ENCODE data around the gene CERS6. TPM values are rescaled to one million over a fixed set of nuclear protein-coding genes. Genes with fewer than 3 reads are reported as not detected.

CERS6 gene
- total and polyA plus RNA-seq, 4 donors = 4.2 to 20.4 (median 10.1) TPM

DNA sequence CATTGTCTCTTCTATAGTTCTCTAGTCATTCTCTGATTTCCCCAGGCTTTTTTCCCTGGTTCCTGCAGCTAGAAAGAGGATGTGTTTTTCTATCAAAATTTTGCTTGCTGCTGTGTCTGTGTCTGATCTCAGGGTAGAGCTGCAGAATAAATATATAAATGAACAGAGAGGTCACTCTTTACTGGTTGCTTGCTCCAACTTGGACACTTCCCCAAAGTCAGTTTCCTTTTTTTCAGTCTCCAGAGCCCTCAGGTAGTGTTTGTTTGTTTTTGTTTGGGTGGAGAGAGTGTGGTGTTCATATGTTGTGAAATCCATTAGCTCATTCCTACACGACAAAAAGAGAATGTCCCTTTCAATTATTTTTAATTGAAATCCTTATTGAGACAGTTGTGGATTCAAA is 85.8 kb downstream of the CERS6 start:
- peak in 1 of 2 donors; percentile 22 for TF ChIP-seq JUND (IDR thresholded peaks at IDR 0.05)
- peak; percentile 16 to 42 for TF ChIP-seq RAD21 (IDR thresholded peaks at IDR 0.05)
- TF ChIP-seq NR2F2 (IDR thresholded peaks at IDR 0.05) = no peak
- TF ChIP-seq HNF4A (conservative IDR thresholded peaks at IDR 0.05) = peak in 1 of 2 donors; percentile 13
- DNase-seq (ENCODE audit: low spot score) = no peak
- peaks cover 0 to 12% (median 4%) of the 10 kb centered on the region in 4 donors for H3K9me3 ChIP-seq (ENCODE audit: control insufficient read depth in 4 of 4, low read length in 3 of 4)
- H3K4me3 ChIP-seq (ENCODE audit: low read depth in 1 of 3, low read length in 3 of 3) = no peak overlapping the region
- WGBS = 16% methylated on average over 1 of the region's 1 CpG
- no peak overlapping the region for H3K27ac ChIP-seq (ENCODE audit: low read depth in 1 of 2, low read length in 2 of 2)
- H3K4me1 ChIP-seq (ENCODE audit: control insufficient read depth in 4 of 4, insufficient read depth in 4 of 4, low read length in 3 of 4) = peaks cover 0 to 3% (median 0%) of the 10 kb centered on the region in 4 donors
- no peak overlapping the region for H3K9ac ChIP-seq (ENCODE audit: low read depth in 1 of 2, low read length in 2 of 2)
- no peaks in the 10 kb centered on the region for H3K36me3 ChIP-seq (ENCODE audit: control insufficient read depth in 4 of 4, insufficient read depth in 3 of 4, low read depth in 1 of 4, low read length in 3 of 4)
- no peaks in the 10 kb centered on the region for H3K27me3 ChIP-seq (ENCODE audit: control insufficient read depth in 4 of 4, insufficient read depth in 4 of 4, low read length in 3 of 4)

DNA sequence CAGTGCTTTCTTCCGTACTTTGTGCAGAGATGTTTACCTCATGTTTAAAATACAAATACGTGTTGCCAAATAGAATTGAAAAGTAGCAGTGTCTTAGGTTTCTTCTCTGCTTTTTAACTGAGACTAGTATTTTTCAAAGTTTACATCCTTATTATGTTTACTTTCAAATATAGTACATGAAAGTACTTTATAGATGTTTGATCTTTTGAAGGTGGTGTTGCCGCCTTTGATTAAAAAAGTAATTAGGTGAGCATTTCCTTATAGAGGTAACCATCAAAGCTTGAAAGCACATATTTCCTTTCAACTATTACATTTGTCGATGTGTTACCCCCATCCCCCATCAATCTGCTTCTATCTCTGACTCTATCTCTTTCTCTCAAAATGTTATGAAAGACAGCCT is 87.0 kb downstream of the CERS6 start:
- H3K9ac ChIP-seq (ENCODE audit: low read depth in 1 of 2, low read length in 2 of 2) = no peak overlapping the region
- no peaks in the 10 kb centered on the region for H3K36me3 ChIP-seq (ENCODE audit: control insufficient read depth in 4 of 4, insufficient read depth in 3 of 4, low read depth in 1 of 4, low read length in 3 of 4)
- TF ChIP-seq EGR1 (IDR thresholded peaks at IDR 0.05; ENCODE audit: low read depth in 2 of 2) = no peak
- TF ChIP-seq HNF4G (IDR thresholded peaks at IDR 0.05) = no peak
- no peak for TF ChIP-seq SP1 (IDR thresholded peaks at IDR 0.05)
- TF ChIP-seq REST (IDR thresholded peaks at IDR 0.05) = no peak
- no peak for TF ChIP-seq HNF4A (conservative IDR thresholded peaks at IDR 0.05)
- no peak for TF ChIP-seq FOXA2 (IDR thresholded peaks at IDR 0.05)
- no peak for TF ChIP-seq ZBTB33 (IDR thresholded peaks at IDR 0.05)
- peaks cover 0 to 3% (median 0%) of the 10 kb centered on the region in 4 donors for H3K4me1 ChIP-seq (ENCODE audit: control insufficient read depth in 4 of 4, insufficient read depth in 4 of 4, low read length in 3 of 4)
- no peak overlapping the region for H3K27ac ChIP-seq (ENCODE audit: low read depth in 1 of 2, low read length in 2 of 2)
- peaks cover 0 to 12% (median 4%) of the 10 kb centered on the region in 4 donors for H3K9me3 ChIP-seq (ENCODE audit: control insufficient read depth in 4 of 4, low read length in 3 of 4)
- DNase-seq (ENCODE audit: low spot score) = no peak
- H3K4me3 ChIP-seq (ENCODE audit: low read depth in 1 of 3, low read length in 3 of 3) = no peak overlapping the region
- H3K27me3 ChIP-seq (ENCODE audit: control insufficient read depth in 4 of 4, insufficient read depth in 4 of 4, low read length in 3 of 4) = no peaks in the 10 kb centered on the region
- WGBS = 71% methylated on average over 4 of the region's 4 CpGs

GRCh38 chr2:168543935-168544334 is 87.9 kb downstream of the CERS6 start:
- H3K27ac ChIP-seq (ENCODE audit: low read depth in 1 of 2, low read length in 2 of 2) = no peak overlapping the region
- H3K36me3 ChIP-seq (ENCODE audit: control insufficient read depth in 4 of 4, insufficient read depth in 3 of 4, low read depth in 1 of 4, low read length in 3 of 4) = no peaks in the 10 kb centered on the region
- no peak for DNase-seq (ENCODE audit: low spot score)
- H3K4me3 ChIP-seq (ENCODE audit: low read depth in 1 of 3, low read length in 3 of 3) = no peak overlapping the region
- H3K27me3 ChIP-seq (ENCODE audit: control insufficient read depth in 4 of 4, insufficient read depth in 4 of 4, low read length in 3 of 4) = no peaks in the 10 kb centered on the region
- H3K4me1 ChIP-seq (ENCODE audit: control insufficient read depth in 4 of 4, insufficient read depth in 4 of 4, low read length in 3 of 4) = peaks cover 0 to 3% (median 0%) of the 10 kb centered on the region in 4 donors
- H3K9me3 ChIP-seq (ENCODE audit: control insufficient read depth in 4 of 4, low read length in 3 of 4) = peaks cover 0 to 12% (median 4%) of the 10 kb centered on the region in 4 donors
- WGBS = 96% methylated on average over 1 of the region's 1 CpG
- H3K9ac ChIP-seq (ENCODE audit: low read depth in 1 of 2, low read length in 2 of 2) = no peak overlapping the region
- TF ChIP-seq FOXA2 (IDR thresholded peaks at IDR 0.05) (no peak), CTCF (IDR thresholded peaks at IDR 0.05; ENCODE audit: low read depth, low read length, missing input control) (no peak), REST (IDR thresholded peaks at IDR 0.05) (no peak), HNF4G (IDR thresholded peaks at IDR 0.05) (no peak), NR2F2 (IDR thresholded peaks at IDR 0.05) (no peak), JUND (IDR thresholded peaks at IDR 0.05) (no peak), FOXA1 (IDR thresholded peaks at IDR 0.05) (no peak), RAD21 (IDR thresholded peaks at IDR 0.05) (no peak), HNF4A (conservative IDR thresholded peaks at IDR 0.05) (no peak), ZBTB33 (IDR thresholded peaks at IDR 0.05) (no peak)
- TF ChIP-seq, protein P1, sequence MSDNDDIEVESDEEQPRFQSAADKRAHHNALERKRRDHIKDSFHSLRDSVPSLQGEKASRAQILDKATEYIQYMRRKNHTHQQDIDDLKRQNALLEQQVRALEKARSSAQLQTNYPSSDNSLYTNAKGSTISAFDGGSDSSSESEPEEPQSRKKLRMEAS (IDR thresholded peaks at IDR 0.05) = no peak

All from liver (tissue), 9 donors.